ENCODE results near the gene SYNE1.
A peak's percentile ranks its signal among the peaks of the same experiment; 100 is the strongest.
"Not testable (repeated sequence)": the region's sequence is repeated elsewhere in the genome, so short reads cannot be mapped to it uniquely, and the experiment has no call there.

Gene SYNE1

DNA sequence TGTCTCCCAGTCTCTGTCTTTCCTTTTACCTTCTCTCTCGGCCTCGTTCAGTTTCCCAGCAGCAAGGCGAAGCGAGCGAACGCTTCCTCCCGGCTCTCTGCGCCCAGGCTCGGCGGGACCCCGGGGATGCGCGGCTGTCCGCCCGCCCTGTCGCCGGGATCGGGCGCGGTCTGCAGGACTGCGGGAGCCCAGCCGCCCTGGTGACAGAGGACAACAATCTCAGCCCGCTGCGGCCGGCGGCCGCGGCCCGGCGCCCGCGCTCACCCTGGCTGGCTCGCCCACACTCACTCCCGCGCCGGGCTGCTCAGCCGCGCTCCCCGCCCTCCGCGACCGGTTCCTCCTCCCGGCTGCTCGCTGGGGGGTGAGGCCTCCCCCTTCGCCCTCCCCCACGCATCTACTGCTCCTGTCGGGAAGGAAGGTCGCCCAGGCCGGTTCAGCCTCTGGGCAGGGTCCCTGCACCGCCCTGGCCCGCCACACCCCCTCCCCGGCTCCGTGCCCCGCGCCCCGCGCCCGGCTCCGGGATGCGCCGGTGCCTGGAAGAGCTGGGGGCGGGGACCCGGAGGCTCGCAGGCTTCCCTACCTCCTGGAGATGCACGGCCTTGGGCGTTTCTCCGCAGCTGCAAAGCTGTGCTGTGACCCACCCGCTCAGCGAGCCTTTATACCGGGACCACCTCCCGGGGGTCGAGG is 410 bp downstream of the SYNE1 start:
- Mint-ChIP-seq H3K4me1 (ENCODE audit: low read depth) (peaks cover 12% of the 10 kb centered on the region), H3K36me3 (ENCODE audit: low read depth) (no peaks in the 10 kb centered on the region), H3K9me3 (no peaks in the 10 kb centered on the region), H3K27ac (no peak overlapping the region), H3K4me3 (peak overlapping the region; percentile 62), H3K27me3 (ENCODE audit: low read depth) (peaks cover 44% of the 10 kb centered on the region)

DNA sequence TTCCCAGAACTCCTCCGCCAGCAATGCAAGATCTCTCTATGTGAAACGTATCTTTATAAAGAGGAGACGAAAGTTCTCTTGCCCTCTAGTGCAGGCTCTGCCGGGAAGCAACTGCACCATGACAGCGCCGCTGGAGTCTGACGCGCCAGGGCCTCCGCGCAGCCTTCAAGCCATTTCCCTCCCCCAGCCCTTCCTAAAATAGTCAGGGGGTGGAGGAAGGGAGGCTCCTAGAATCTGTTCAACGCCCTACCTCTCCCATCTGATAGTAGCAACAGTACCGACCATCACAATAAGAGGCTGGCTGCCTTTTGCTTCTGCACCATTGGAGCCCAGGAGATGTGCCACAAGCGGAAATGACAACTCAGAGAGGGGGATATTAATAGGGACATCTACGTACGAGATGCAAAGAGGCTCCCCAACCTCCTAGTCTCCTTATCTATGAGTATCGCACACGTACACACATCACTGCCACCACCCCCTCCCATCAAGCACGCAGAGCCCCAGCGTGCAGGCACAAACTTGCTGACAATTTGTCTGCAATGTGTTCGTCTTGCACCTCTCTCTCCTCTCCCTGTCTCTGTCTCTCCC is 1.0 kb downstream of the SYNE1 start:
- Mint-ChIP-seq H3K4me1 (ENCODE audit: low read depth) (peaks cover 12% of the 10 kb centered on the region), H3K27ac (no peak overlapping the region), H3K4me3 (peak overlapping the region; percentile 62), H3K27me3 (ENCODE audit: low read depth) (peaks cover 44% of the 10 kb centered on the region), H3K36me3 (ENCODE audit: low read depth) (no peaks in the 10 kb centered on the region), H3K9me3 (no peaks in the 10 kb centered on the region)

DNA sequence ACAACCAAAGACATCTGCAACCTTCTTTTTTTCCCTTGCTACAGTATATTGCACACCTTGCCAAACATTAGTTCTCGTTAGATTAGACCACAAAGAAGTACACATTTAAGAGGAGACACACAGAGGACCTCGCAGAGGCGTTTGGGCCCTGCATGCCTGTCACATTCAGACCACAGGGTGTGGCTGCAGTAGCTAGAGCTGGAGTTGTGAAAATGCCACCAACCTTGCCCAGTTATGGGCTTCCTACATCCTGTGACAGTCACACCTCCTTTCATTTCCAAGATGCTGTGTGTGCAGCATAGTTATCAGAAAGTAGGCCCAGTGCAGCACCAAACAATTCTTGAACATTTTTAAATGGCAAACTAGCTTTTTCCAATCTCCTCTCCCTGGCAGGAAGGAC is 2.4 kb downstream of the SYNE1 start:
- no peak overlapping the region for H3K27ac Mint-ChIP-seq
- H3K27me3 Mint-ChIP-seq (ENCODE audit: low read depth), result peaks cover 44% of the 10 kb centered on the region
- H3K4me1 Mint-ChIP-seq (ENCODE audit: low read depth), result peaks cover 12% of the 10 kb centered on the region
- H3K36me3 Mint-ChIP-seq (ENCODE audit: low read depth), result no peaks in the 10 kb centered on the region
- no peak overlapping the region for H3K4me3 Mint-ChIP-seq
- no peaks in the 10 kb centered on the region for H3K9me3 Mint-ChIP-seq

DNA sequence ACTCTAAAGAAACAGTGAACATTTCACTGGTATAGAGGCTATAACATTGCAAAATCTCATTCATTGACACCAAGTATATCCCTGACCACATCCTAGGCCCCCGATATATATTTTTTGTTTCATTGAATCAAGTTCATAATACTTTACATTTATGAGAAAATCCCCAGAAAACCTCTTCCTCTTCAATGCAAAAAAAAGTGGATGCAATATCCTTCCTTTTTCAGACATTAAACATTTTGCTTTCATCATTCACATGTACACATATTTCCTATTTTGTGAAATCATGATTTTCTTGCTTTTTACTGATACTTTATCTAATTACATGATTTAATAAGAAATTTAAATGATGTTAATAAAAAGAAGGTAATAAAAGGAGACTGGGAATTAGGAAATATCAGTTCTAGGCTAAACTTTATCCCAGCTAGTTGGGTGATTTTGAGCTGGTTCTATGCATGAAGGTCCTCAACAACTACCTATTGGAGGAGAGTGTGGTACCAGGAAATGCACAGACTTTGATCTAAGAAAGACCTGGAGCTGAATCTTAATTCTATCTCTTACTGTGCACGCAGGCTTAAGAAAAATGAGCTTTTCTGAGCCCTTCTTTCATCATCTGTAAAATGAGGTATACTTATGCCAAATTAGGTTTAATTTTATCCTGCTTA is 4.9 kb downstream of the SYNE1 start:
- Mint-ChIP-seq H3K27ac (no peak overlapping the region), H3K4me1 (ENCODE audit: low read depth) (peaks cover 12% of the 10 kb centered on the region), H3K4me3 (no peak overlapping the region), H3K9me3 (no peaks in the 10 kb centered on the region), H3K36me3 (ENCODE audit: low read depth) (no peaks in the 10 kb centered on the region), H3K27me3 (ENCODE audit: low read depth) (peaks cover 27% of the 10 kb centered on the region)

DNA sequence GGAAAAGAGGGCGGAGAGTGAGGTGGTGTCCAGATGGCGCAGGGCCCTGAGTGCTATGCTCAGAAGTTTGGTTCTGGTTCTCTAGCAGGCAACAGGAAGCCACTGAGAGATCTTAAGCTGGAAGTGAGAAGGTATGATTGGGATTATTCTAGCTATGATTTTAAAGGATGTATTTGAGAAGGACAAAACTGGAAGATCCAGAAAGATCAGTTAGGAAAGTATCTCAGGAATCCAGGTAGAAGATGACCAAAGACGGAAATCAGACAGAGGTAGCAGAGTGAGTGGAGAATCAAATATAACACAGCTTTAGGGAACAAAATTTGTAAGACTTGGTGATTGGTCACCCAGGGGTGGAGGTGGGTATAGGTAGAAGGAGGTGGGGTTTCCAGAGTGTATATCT is 5.8 kb downstream of the SYNE1 start:
- peaks cover 23% of the 10 kb centered on the region for H3K27me3 Mint-ChIP-seq (ENCODE audit: low read depth)
- no peak overlapping the region for H3K27ac Mint-ChIP-seq
- H3K36me3 Mint-ChIP-seq (ENCODE audit: low read depth), result no peaks in the 10 kb centered on the region
- H3K4me1 Mint-ChIP-seq (ENCODE audit: low read depth), result peaks cover 11% of the 10 kb centered on the region
- H3K9me3 Mint-ChIP-seq, result no peaks in the 10 kb centered on the region
- H3K4me3 Mint-ChIP-seq, result no peak overlapping the region

DNA sequence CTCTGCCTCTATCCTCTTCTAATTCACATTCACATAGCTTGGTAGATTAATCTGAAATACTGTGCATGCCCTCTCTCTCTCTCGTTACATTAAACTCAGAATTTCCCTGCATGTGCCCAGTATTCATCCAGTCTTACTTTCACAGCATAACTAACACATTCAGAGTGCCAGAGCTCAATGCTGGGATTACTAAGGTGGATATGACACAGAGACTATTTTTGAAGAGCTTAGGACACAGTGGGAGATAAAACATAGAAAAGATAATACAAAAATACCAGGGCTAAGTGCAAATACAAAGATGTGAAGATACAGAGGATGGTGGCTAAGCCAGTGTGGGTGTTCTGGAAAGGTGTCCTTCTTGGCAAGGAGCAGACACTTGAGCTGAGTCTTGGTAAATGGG is 6.3 kb downstream of the SYNE1 start:
- peaks cover 5% of the 10 kb centered on the region for H3K4me1 Mint-ChIP-seq (ENCODE audit: low read depth)
- no peak overlapping the region for H3K4me3 Mint-ChIP-seq
- no peak overlapping the region for H3K27ac Mint-ChIP-seq
- H3K27me3 Mint-ChIP-seq (ENCODE audit: low read depth), result peaks cover 17% of the 10 kb centered on the region
- H3K36me3 Mint-ChIP-seq (ENCODE audit: low read depth), result no peaks in the 10 kb centered on the region
- no peaks in the 10 kb centered on the region for H3K9me3 Mint-ChIP-seq

DNA sequence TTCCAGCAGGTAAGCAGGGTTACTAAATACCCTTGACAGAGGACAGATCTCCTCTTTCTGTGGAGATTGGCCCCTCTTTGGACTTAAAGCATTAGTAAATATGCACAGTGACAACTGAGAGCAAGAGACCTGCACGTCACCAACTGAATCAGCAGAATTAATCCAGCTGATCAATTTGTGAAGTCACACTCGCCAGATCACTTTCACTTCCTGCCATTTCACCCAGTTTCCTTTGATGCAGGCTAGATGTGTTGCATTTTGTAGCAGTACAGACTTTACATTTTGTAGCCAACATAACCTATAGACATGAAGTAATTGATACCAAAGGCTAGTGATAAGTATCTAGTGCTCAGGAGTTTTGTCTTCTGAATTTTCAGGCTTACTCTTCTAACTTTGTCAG is 11.9 kb downstream of the SYNE1 start:
- no peak overlapping the region for H3K27ac Mint-ChIP-seq
- no peak overlapping the region for H3K4me3 Mint-ChIP-seq
- no peaks in the 10 kb centered on the region for H3K36me3 Mint-ChIP-seq (ENCODE audit: low read depth)
- H3K9me3 Mint-ChIP-seq, result no peaks in the 10 kb centered on the region
- H3K27me3 Mint-ChIP-seq (ENCODE audit: low read depth), result no peaks in the 10 kb centered on the region
- no peaks in the 10 kb centered on the region for H3K4me1 Mint-ChIP-seq (ENCODE audit: low read depth)

DNA sequence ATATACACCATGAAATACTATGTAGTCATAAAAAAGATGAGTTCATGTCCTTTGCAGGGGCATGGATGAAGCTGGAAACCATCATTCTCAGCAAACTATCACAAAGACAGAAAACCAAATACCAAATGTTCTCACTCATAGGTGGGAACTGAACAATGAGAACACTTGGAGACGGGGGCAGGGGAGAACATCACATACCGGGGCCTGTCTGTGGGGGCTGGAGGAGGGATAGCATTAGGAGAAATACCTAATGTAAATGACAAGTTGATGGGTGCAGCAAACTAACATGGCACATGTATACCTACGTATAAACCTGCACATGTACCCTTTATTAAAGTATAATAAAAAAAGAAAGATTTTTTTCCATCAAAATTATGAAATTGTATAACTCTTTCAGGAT is 22.4 kb downstream of the SYNE1 start:
- not testable (repeated sequence) for H3K4me3 Mint-ChIP-seq; H3K27me3 Mint-ChIP-seq (ENCODE audit: low read depth); H3K27ac Mint-ChIP-seq; H3K4me1 Mint-ChIP-seq (ENCODE audit: low read depth); H3K36me3 Mint-ChIP-seq (ENCODE audit: low read depth); H3K9me3 Mint-ChIP-seq

DNA sequence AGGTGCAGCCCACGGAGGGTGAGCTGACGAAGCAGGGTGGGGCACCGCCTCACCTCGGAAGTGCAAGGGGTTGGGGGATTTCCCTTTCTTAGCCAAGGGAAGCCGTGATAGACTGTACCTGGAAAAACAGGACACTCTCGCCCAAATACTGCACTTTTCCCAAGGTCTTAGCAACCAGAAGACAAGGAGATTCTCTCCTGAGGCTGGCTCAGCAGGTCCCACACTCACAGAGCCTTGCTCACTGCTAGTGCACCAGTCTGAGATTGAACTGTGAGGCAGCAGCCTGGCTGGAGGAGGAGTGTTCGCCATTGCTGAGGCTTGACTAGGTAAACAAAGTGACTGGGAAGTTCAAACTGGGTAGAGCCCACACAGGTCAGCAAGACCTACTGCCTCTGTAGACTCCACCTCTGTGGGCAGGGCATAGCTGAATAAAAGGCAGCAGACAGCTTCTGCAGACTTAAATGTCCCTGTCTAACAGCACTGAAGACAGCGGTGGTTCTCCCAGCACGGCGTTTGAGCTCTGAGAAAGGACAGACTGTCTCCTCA is 28.0 kb downstream of the SYNE1 start:
- H3K36me3 Mint-ChIP-seq (ENCODE audit: low read depth), result no peaks in the 10 kb centered on the region
- no peak overlapping the region for H3K4me3 Mint-ChIP-seq
- H3K9me3 Mint-ChIP-seq, result no peaks in the 10 kb centered on the region
- no peaks in the 10 kb centered on the region for H3K27me3 Mint-ChIP-seq (ENCODE audit: low read depth)
- no peaks in the 10 kb centered on the region for H3K4me1 Mint-ChIP-seq (ENCODE audit: low read depth)
- H3K27ac Mint-ChIP-seq, result no peak overlapping the region

DNA sequence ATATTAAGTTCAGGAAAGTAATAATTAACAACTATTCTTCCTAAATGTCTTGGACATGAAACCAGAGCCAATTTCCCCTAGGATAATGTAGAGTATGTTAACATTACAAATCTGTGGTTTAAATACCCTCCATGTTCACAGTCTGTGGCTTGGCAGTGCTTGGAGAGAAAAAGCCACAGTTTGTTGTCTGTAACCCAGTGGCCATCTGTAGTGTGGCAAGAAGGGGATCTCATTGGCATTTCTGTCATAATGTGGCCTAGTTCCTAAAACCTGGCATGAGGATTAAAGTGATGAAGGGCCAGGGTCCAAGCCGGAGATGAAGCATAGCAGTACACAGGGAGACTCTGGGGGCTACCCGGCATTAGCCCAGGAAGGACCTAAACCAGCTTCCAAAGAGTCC is 31.2 kb downstream of the SYNE1 start:
- H3K9me3 Mint-ChIP-seq, result no peaks in the 10 kb centered on the region
- no peak overlapping the region for H3K4me3 Mint-ChIP-seq
- no peaks in the 10 kb centered on the region for H3K27me3 Mint-ChIP-seq (ENCODE audit: low read depth)
- no peaks in the 10 kb centered on the region for H3K36me3 Mint-ChIP-seq (ENCODE audit: low read depth)
- H3K27ac Mint-ChIP-seq, result no peak overlapping the region
- no peaks in the 10 kb centered on the region for H3K4me1 Mint-ChIP-seq (ENCODE audit: low read depth)

DNA sequence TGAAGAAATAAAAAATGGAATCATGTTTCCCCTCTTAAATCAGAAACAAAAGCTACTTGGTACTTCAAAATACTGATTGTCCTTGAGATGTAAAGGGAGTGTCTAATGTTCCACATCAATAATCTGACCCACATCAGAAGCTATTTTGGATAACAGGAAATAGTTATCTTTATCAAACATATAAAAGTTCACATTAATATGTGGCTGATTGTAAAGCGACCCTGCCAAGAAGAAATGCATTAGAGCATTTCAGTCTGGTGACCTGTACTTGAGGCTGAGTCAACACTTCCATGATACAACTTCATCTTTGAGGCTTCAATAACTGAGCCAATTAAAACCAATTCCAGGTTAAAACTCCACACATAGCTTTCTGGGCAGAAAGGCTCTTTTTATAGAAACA is 31.8 kb downstream of the SYNE1 start:
- H3K4me3 Mint-ChIP-seq, result no peak overlapping the region
- H3K9me3 Mint-ChIP-seq, result no peaks in the 10 kb centered on the region
- no peaks in the 10 kb centered on the region for H3K27me3 Mint-ChIP-seq (ENCODE audit: low read depth)
- no peak overlapping the region for H3K27ac Mint-ChIP-seq
- H3K4me1 Mint-ChIP-seq (ENCODE audit: low read depth), result no peaks in the 10 kb centered on the region
- H3K36me3 Mint-ChIP-seq (ENCODE audit: low read depth), result no peaks in the 10 kb centered on the region

DNA sequence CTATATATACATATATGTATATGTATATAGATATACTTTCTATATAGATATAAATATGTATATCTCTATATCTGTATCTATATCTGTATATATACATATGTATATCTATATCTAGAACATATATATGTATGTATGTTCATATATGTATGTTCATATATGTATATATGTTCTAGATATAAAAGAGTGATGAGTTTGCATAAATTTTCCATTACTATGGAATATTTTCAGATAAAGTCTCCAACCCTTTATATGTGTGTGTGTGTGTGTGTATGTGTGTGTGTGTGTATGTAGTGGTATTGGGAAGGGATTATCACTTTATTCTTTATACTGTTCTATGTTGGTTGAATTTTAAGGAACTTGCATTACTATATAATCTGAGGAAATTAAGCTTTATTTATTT is 33.3 kb downstream of the SYNE1 start:
- Mint-ChIP-seq H3K27ac (no peak overlapping the region), H3K27me3 (ENCODE audit: low read depth) (no peaks in the 10 kb centered on the region), H3K4me3 (no peak overlapping the region), H3K9me3 (no peaks in the 10 kb centered on the region), H3K4me1 (ENCODE audit: low read depth) (no peaks in the 10 kb centered on the region), H3K36me3 (ENCODE audit: low read depth) (no peaks in the 10 kb centered on the region)

DNA sequence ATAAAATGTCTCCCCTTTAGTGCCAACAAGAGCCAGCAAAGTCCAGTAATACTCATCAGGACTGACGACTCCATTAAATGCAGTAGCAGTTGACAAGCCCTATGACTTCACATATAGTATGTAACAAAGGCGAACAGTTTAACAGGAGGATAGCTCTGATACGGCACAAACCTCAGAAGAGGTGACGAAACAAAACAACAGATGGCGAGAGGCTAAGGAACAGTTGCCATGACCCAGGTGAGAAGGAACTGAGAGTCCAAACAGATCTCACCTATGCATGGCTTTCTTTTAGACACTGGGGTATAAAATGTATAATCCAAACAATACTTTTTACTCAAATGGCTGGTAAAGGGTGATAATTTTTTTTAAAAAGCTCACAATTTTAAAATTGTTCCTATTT is 37.1 kb downstream of the SYNE1 start:
- no peaks in the 10 kb centered on the region for H3K27me3 Mint-ChIP-seq (ENCODE audit: low read depth)
- H3K36me3 Mint-ChIP-seq (ENCODE audit: low read depth), result no peaks in the 10 kb centered on the region
- H3K4me3 Mint-ChIP-seq, result no peak overlapping the region
- H3K4me1 Mint-ChIP-seq (ENCODE audit: low read depth), result no peaks in the 10 kb centered on the region
- no peaks in the 10 kb centered on the region for H3K9me3 Mint-ChIP-seq
- no peak overlapping the region for H3K27ac Mint-ChIP-seq

DNA sequence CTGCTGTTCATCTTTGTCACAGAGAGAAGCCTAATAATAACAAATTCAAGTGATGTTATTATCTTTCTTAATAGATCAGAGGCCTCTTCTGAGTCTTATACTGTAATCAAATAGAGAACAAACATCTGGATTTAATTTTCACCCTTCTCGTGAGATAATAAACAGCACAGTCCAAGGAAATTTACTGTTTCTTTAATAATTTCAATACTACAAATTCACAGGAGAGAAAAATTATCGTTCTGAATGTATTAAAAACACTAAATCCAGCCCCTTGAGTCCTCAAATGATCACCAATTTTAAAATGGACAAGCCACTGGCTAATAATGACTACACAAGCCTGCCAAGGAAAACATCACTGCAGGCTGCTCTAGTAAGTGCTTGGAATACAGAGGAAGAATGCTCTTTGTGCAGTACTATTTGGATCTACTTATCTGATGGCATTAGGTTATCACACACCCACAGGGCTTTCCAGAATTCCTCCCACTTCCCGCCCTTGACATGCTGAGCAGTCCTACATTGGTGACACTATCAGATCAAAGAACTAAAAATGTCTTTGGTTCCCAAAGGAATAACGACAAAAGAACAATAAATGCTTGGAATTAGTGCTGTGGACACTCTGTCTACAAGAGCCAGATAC is 38.1 kb downstream of the SYNE1 start:
- Mint-ChIP-seq H3K4me1 (ENCODE audit: low read depth) (no peaks in the 10 kb centered on the region), H3K36me3 (ENCODE audit: low read depth) (no peaks in the 10 kb centered on the region), H3K27me3 (ENCODE audit: low read depth) (no peaks in the 10 kb centered on the region), H3K4me3 (no peak overlapping the region), H3K27ac (no peak overlapping the region), H3K9me3 (no peaks in the 10 kb centered on the region)

DNA sequence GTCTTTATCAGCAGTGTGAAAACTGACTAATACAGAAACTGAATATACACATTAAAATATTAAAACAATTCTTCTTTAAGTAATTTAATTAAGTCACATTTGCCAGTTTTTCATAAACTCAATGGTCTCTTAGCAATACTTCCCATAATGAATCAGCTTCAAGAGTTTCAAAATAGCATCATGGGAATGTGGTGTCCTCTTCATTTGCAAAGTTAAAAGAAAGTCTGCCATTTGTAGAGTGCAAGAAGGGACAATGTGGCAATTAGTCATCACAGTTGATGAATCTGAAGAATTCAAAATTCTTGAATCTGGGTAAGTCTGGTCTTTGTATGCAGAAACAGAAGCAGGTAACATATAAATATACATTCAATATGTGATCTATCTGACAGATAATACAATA is 38.7 kb downstream of the SYNE1 start:
- Mint-ChIP-seq H3K4me3 (no peak overlapping the region), H3K27ac (no peak overlapping the region), H3K4me1 (ENCODE audit: low read depth) (no peaks in the 10 kb centered on the region), H3K27me3 (ENCODE audit: low read depth) (no peaks in the 10 kb centered on the region), H3K9me3 (no peaks in the 10 kb centered on the region), H3K36me3 (ENCODE audit: low read depth) (no peaks in the 10 kb centered on the region)

All from T-helper 1 cell treated with Interleukin-12 subunit alpha and Interleukin-12 subunit beta and Interleukin-4 antibody, amounts not matched to agents 30 μg/mL and 1 μg/mL, for 36 hours (primary cell).